Kidney (tissue), 14 donors: Measurements from ENCODE around the gene CCDC136. TPM values are rescaled to one million over a fixed set of nuclear protein-coding genes. Genes with fewer than 3 reads are reported as not detected.

Source experiments
- DNase-seq, 5 donors: peaks; one replicate each; pipeline ENCODE4 v3.0.0-alpha.2; 2013 to 2020
- FAIRE-seq: peaks from 2 replicates; lab custom pipeline; 2012; peaks lifted over from hg19 to GRCh38; lab: Jason Lieb, UNC
- H3K27ac ChIP-seq, 2 donors: one replicate each; pipeline ENCODE4 v1.7.0; 2013; ENCODE audit warnings: low read depth in 2 of 2, low read length in 2 of 2, inconsistent platforms in 1 of 2
- H3K27me3 ChIP-seq: one replicate; pipeline ENCODE4 v1.7.1; 2013; ENCODE audit warnings: low read length, inconsistent platforms; ENCODE audit not compliant: control insufficient read depth, insufficient read depth
- H3K36me3 ChIP-seq, 3 donors: one replicate each; pipeline versions ENCODE4 v1.7.0 to v1.7.1; 2013; ENCODE audit warnings: low read length in 3 of 3, control low read depth in 1 of 3, inconsistent platforms in 1 of 3; ENCODE audit not compliant: insufficient read depth in 3 of 3, control insufficient read depth in 2 of 3
- H3K4me1 ChIP-seq, 3 donors: one replicate each; pipeline versions ENCODE4 v1.7.0 to v1.7.1; 2013; ENCODE audit warnings: low read length in 3 of 3, inconsistent platforms in 1 of 3, low read depth in 1 of 3; ENCODE audit not compliant: control insufficient read depth in 2 of 3, insufficient read depth in 2 of 3
- H3K4me3 ChIP-seq, 3 donors: one replicate each; pipeline versions ENCODE4 v1.7.0 to v1.8.1; 2013; ENCODE audit warnings: low read length in 3 of 3, control low read depth in 1 of 3, inconsistent platforms in 1 of 3
- H3K9ac ChIP-seq, 3 donors: one replicate each; pipeline versions ENCODE4 v1.7.0 to v1.7.1; 2013; ENCODE audit warnings: low read length in 3 of 3, control low read depth in 1 of 3, inconsistent platforms in 1 of 3
- H3K9me3 ChIP-seq, 3 donors: one replicate each; pipeline versions ENCODE4 v1.7.0 to v1.7.1; 2013; ENCODE audit warnings: low read length in 3 of 3, control low read depth in 1 of 3, inconsistent platforms in 1 of 3; ENCODE audit not compliant: control insufficient read depth in 2 of 3, insufficient read depth in 1 of 3
- CTCF ChIP-seq: IDR thresholded peaks from 3 replicates; pipeline ENCODE4 v1.5.1; 2012; ENCODE audit warnings: mild to moderate bottlenecking, moderate library complexity, borderline replicate concordance; ENCODE audit not compliant: insufficient read depth; ENCODE audit errors: extremely low read depth
- intact Hi-C: fragments of 100-400 bp; cut with DNase I; formaldehyde crosslinking; loops from one replicate; pipeline ENCODE4 v1.11.1; 2022
- polyA plus RNA-seq: library from polyadenylated mRNA; stranded (reverse); fragments of 350-450 nt; fragmentation: Illumina TruSeq; extraction: RNeasy Lipid Tissue Mini Kit (QIAGEN cat#74804); gene quantifications from one replicate; pipeline ENCODE4 v1.2.3, GENCODE V29; 2014; ENCODE audit warnings: low read depth, low replicate concordance; ENCODE audit not compliant: insufficient read depth
- total RNA-seq: library from RNA; stranded (reverse); fragmentation: NEBNext Ultra II Directional; extraction: Animal tissue kit (Norgen Biotek cat#: 25700); gene quantifications from one replicate; pipeline ENCODE4 v1.2.1, GENCODE V29; 2021
- donor health status: control.
- donor health status: control.
- donor health status: control.
- donor health status: control.
- donor health status: control.
- donor health status: DM: yes; HTN: yes; CAD: no.
- donor health status: Normal renal cell carcinoma (clear cell type).

Gene CCDC136
- total and polyA plus RNA-seq, 2 donors from 2014 or later, result 1.4 to 4.2 TPM

DNA sequence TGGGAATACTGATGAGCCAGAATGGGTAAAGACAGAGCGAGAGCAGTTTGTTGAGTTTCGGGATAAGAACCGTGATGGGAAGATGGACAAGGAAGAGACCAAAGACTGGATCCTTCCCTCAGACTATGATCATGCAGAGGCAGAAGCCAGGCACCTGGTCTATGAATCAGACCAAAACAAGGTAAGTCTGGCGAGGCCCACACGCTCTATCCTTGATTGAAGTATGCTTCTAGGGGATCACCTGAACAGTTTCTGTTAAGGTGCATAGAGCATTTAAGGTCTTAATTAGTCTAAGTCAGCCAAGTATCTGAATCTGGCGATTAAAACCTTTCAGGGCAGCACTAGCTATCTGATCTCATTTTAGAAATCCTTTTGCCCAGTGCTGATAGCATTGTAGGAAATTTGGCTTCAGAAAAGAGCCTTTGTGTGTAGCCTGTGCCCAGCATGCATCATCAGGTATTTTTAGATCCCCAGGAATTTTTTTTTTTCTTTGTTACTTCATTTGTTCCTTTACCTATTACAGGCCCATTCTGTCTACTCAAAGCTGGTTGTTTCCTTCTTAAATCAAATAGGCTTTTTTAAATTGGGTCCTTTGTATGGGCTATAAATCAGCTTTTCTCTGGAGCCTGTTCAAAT, 24.2 kb upstream of the CCDC136 start:
- DNase-seq, result no peak
- Histone ChIP-seq H3K27ac (no peak overlapping the region), H3K4me1 (no peaks in the 10 kb centered on the region), H3K9me3 (no peaks in the 10 kb centered on the region), H3K36me3 (peaks cover 8 to 31% (median 10%) of the 10 kb centered on the region in 3 donors), H3K4me3 (no peak overlapping the region), H3K27me3 (no peaks in the 10 kb centered on the region), H3K9ac (no peak overlapping the region)
- intact Hi-C loops, result no loop called here
- no peak for TF ChIP-seq CTCF
- FAIRE-seq, result no peak

DNA sequence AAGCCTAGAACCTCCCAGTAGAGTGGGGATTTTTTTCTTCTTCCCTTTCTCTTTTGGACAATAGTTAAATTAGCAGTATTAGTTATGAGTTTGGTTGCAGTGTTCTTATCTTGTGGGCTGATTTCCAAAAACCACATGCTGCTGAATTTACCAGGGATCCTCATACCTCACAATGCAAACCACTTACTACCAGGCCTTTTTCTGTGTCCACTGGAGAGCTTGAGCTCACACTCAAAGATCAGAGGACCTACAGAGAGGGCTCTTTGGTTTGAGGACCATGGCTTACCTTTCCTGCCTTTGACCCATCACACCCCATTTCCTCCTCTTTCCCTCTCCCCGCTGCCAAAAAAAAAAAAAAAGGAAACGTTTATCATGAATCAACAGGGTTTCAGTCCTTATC, 21.5 kb upstream of the CCDC136 start:
- intact Hi-C loops, result no loop called here
- Histone ChIP-seq H3K4me3 (no peak overlapping the region), H3K4me1 (no peaks in the 10 kb centered on the region), H3K9me3 (no peaks in the 10 kb centered on the region), H3K27me3 (no peaks in the 10 kb centered on the region), H3K36me3 (peaks cover 8 to 31% (median 10%) of the 10 kb centered on the region in 3 donors), H3K9ac (no peak overlapping the region), H3K27ac (no peak overlapping the region)
- DNase-seq, result no peak
- FAIRE-seq, result no peak
- TF ChIP-seq CTCF, result no peak

DNA sequence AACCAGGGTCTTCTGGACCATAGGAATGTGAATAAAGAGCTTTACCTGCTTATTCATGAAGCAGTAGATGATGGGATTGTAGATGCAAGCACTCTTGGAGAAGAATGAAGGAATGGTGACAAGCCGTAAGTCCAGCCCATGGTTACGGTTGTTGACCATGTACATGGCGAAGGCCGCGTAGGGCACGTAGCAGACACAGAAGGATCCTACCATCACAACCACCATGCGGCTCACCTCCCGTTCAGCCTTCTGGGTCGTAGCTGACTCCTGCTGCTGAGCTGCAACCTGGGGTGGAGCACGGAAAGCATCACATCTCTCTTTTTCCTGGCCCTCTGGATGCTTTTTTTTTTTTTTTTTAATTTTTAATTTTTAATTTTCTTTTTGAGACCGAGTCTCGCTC, 18.2 kb upstream of the CCDC136 start:
- Histone ChIP-seq H3K27me3 (no peaks in the 10 kb centered on the region), H3K4me3 (no peak overlapping the region), H3K36me3 (peaks cover 5 to 19% (median 8%) of the 10 kb centered on the region in 3 donors), H3K27ac (no peak overlapping the region), H3K9ac (no peak overlapping the region), H3K4me1 (no peaks in the 10 kb centered on the region), H3K9me3 (peaks cover 0 to 4% (median 0%) of the 10 kb centered on the region in 3 donors)
- FAIRE-seq (no peak), DNase-seq (no peak)
- intact Hi-C loops, result no loop called here
- no peak for TF ChIP-seq CTCF
